ENCODE results near the gene NFKBIL1.
A peak's percentile ranks its signal among the peaks of the same experiment; 100 is the strongest.
"Not testable (repeated sequence)": the region's sequence is repeated elsewhere in the genome, so short reads cannot be mapped to it uniquely, and the experiment has no call there.

DNA sequence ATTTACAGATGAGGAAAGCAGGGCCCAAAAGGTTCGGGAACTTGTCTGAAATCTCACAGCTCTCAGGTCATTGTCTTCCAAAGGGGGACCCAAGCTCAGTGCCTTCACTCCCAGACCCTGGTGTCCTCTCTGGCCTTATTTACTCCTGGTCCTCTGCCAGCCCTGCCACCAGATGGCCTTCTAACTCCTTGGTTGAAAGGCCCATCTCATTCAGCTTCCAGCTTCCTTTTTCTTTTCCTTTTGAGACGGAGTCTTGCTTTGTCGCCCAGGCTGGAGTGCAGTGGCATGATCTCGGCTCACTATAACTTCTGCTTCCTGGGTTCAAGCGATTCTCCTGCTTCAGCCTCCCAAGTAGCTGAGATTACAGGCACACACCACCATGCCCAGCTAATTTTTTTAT, 4.0 kb downstream of the NFKBIL1 start:
- not testable (repeated sequence) for TF ChIP-seq TFCP2L1 (CRISPR knock-in tag; IDR thresholded peaks at IDR 0.05); JUN (IDR thresholded peaks at IDR 0.05); POLR2A (IDR thresholded peaks at IDR 0.05; ENCODE audit: low read length); MAFK (IDR thresholded peaks at IDR 0.05; ENCODE audit: partially characterized antibody)
- TF ChIP-seq, protein P1, sequence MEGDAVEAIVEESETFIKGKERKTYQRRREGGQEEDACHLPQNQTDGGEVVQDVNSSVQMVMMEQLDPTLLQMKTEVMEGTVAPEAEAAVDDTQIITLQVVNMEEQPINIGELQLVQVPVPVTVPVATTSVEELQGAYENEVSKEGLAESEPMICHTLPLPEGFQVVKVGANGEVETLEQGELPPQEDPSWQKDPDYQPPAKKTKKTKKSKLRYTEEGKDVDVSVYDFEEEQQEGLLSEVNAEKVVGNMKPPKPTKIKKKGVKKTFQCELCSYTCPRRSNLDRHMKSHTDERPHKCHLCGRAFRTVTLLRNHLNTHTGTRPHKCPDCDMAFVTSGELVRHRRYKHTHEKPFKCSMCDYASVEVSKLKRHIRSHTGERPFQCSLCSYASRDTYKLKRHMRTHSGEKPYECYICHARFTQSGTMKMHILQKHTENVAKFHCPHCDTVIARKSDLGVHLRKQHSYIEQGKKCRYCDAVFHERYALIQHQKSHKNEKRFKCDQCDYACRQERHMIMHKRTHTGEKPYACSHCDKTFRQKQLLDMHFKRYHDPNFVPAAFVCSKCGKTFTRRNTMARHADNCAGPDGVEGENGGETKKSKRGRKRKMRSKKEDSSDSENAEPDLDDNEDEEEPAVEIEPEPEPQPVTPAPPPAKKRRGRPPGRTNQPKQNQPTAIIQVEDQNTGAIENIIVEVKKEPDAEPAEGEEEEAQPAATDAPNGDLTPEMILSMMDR (IDR thresholded peaks at IDR 0.05), result peak; percentile 41
- TF ChIP-seq, protein P2, sequence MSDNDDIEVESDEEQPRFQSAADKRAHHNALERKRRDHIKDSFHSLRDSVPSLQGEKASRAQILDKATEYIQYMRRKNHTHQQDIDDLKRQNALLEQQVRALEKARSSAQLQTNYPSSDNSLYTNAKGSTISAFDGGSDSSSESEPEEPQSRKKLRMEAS (IDR thresholded peaks at IDR 0.05), result not testable (repeated sequence)
- TF ChIP-seq, protein P3, sequence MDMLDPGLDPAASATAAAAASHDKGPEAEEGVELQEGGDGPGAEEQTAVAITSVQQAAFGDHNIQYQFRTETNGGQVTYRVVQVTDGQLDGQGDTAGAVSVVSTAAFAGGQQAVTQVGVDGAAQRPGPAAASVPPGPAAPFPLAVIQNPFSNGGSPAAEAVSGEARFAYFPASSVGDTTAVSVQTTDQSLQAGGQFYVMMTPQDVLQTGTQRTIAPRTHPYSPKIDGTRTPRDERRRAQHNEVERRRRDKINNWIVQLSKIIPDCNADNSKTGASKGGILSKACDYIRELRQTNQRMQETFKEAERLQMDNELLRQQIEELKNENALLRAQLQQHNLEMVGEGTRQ (IDR thresholded peaks at IDR 0.05), result not testable (repeated sequence)
- TF ChIP-seq RAD21 (conservative IDR thresholded peaks at IDR 0.05 in 1 of 2, IDR thresholded peaks at IDR 0.05 in 1 of 2), result peak; percentile 50 to 74; a peak in 4 of 5 replicates
- TF ChIP-seq, protein P4, sequence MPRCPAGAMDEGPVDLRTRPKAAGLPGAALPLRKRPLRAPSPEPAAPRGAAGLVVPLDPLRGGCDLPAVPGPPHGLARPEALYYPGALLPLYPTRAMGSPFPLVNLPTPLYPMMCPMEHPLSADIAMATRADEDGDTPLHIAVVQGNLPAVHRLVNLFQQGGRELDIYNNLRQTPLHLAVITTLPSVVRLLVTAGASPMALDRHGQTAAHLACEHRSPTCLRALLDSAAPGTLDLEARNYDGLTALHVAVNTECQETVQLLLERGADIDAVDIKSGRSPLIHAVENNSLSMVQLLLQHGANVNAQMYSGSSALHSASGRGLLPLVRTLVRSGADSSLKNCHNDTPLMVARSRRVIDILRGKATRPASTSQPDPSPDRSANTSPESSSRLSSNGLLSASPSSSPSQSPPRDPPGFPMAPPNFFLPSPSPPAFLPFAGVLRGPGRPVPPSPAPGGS (IDR thresholded peaks at IDR 0.05), result not testable (repeated sequence)
- TF ChIP-seq, protein P5, sequence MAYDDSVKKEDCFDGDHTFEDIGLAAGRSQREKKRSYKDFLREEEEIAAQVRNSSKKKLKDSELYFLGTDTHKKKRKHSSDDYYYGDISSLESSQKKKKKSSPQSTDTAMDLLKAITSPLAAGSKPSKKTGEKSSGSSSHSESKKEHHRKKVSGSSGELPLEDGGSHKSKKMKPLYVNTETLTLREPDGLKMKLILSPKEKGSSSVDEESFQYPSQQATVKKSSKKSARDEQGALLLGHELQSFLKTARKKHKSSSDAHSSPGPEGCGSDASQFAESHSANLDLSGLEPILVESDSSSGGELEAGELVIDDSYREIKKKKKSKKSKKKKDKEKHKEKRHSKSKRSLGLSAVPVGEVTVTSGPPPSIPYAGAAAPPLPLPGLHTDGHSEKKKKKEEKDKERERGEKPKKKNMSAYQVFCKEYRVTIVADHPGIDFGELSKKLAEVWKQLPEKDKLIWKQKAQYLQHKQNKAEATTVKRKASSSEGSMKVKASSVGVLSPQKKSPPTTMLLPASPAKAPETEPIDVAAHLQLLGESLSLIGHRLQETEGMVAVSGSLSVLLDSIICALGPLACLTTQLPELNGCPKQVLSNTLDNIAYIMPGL (CRISPR knock-in tag; IDR thresholded peaks at IDR 0.05; ENCODE audit: borderline replicate concordance), result not testable (repeated sequence)
